ENCODE results near the gene FOXQ1.

DNA sequence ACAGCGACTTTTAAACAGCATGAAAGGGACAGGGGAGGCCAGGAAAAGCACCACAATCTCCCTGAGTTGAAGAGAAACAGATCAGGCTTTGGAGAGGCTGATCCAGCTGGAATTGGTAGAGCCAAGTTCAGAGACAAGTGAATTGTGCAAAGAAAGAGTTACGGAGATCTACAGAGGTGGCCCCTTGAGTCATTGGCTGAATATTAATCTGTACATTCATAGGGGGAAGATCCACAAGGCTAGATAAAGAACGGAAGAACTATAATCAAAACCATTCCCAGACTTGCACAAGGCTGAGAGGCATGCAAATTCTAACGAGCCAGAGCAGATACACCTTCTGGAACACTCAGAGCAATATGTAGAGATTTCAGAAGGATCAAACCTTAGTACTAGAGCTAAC lies 14.2 kb upstream of the FOXQ1 start:
- TF ChIP-seq, protein P1, sequence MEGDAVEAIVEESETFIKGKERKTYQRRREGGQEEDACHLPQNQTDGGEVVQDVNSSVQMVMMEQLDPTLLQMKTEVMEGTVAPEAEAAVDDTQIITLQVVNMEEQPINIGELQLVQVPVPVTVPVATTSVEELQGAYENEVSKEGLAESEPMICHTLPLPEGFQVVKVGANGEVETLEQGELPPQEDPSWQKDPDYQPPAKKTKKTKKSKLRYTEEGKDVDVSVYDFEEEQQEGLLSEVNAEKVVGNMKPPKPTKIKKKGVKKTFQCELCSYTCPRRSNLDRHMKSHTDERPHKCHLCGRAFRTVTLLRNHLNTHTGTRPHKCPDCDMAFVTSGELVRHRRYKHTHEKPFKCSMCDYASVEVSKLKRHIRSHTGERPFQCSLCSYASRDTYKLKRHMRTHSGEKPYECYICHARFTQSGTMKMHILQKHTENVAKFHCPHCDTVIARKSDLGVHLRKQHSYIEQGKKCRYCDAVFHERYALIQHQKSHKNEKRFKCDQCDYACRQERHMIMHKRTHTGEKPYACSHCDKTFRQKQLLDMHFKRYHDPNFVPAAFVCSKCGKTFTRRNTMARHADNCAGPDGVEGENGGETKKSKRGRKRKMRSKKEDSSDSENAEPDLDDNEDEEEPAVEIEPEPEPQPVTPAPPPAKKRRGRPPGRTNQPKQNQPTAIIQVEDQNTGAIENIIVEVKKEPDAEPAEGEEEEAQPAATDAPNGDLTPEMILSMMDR (IDR thresholded peaks at IDR 0.05; ENCODE audit: low read depth, low read length), result no peak
- no peak for TF ChIP-seq EZH2phosphoT487 (IDR thresholded peaks at IDR 0.05; ENCODE audit: low read depth)
